ENCODE measurements around the gene DUSP12.

The DUSP12 gene

DNA sequence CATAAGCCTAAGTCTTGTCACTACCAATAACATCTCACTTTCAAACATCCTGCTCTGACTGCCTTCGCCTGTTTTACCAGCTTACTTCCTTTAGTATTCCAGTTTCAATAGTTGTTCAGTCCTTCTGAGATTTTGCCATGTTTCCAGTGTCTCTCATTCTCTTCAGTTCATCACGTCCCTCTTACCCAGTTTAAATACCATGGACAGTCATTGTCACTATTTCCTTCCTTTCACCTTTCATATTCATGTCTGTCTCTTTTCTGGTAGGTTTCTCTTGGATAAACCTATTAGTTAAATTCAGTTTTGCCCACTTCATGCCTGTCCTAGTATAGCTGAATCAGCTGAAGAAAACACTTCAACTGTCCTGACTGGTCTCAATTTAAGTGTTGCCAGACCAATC is 22.4 kb downstream of the DUSP12 start:
- no peak for FAIRE-seq

DNA sequence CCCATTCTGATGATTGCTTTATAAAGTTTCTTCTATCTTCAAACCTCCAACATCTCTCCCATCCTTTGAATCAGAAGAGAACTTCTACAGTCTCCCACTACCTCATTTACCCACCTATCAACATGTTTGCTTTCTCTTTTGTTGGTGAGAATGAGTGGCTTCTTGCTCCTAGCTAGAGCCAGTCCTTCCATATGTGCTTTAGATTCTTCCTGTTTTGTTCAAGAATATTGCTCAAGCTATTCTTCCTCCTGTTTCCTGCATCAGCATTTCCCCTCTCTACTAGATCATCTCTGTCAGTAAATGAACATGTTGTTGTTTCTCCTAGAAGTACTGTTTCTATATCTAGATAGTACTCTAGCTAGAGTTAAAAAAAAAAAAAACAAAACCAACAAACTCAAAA is 22.8 kb downstream of the DUSP12 start:
- FAIRE-seq = no peak

GRCh38 chr1:161773791-161774190 is 24.2 kb downstream of the DUSP12 start:
- FAIRE-seq = peak; percentile 11

- FAIRE-seq = no peak
Measured at GRCh38 chr1:161777261-161777660, 27.7 kb downstream of the DUSP12 start.

- FAIRE-seq = peak; percentile 19
Measured at GRCh38 chr1:161778522-161778921, 28.9 kb downstream of the DUSP12 start.

- FAIRE-seq = no peak
Measured at GRCh38 chr1:161779393-161779792, 29.8 kb downstream of the DUSP12 start.

DNA sequence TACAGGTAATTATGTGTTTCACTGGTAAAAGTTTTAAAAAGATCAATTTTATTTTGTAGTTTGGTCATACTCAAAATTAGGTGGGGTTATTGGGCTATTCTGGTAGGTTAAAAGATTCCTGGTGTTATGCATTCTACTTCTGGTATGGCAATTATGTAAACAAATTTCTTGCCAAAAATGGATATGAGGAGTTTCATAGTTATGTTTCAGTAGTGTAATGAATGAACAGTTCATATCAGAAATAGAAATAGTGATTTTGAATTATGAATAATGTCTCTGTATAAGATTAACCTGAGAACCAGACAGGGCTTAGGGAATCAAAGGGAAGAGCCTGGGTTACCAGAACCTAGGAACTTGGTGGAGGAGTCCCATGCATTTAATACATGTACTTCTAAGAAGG is 32.4 kb downstream of the DUSP12 start:
- no peak for FAIRE-seq

- no peak for FAIRE-seq
Measured at GRCh38 chr1:161782886-161783285, 33.3 kb downstream of the DUSP12 start.

GRCh38 chr1:161784968-161785367 is 35.4 kb downstream of the DUSP12 start:
- no peak for FAIRE-seq

- FAIRE-seq = no peak
Measured at GRCh38 chr1:161787355-161787754, 37.8 kb downstream of the DUSP12 start.

DNA sequence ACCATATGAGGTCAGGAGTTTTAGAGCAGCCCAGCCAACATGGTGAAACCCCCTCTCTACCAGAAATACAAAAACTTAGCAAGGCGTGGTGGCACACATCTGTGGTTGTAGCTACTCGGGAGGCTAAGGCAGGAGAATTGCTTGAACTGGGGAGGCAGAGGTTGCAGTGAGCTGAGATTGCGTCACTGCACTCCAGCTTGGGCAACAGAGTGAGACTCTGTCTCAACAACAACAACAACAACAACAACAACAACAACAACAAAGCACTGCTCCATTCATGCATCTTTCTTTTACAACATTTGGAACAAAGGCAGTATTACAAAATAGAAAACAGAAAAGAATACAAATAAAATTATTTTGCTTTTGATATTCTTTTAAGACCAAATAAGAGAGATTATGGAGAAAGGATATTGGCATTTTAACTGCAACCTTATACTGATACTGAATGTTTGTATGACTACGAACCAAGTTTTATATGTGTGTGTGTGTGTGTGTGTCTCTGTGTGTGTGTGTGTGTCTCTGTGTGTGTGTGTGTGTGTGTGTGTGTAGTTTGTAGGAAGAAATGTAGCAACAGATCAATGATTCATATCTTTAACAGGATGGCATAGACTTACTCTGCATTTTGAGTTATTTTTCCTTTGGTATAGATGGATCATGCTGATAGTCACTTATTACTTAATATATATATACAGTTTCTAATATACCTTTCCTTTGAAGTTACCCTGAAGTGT is 41.2 kb downstream of the DUSP12 start:
- FAIRE-seq = no peak

DNA sequence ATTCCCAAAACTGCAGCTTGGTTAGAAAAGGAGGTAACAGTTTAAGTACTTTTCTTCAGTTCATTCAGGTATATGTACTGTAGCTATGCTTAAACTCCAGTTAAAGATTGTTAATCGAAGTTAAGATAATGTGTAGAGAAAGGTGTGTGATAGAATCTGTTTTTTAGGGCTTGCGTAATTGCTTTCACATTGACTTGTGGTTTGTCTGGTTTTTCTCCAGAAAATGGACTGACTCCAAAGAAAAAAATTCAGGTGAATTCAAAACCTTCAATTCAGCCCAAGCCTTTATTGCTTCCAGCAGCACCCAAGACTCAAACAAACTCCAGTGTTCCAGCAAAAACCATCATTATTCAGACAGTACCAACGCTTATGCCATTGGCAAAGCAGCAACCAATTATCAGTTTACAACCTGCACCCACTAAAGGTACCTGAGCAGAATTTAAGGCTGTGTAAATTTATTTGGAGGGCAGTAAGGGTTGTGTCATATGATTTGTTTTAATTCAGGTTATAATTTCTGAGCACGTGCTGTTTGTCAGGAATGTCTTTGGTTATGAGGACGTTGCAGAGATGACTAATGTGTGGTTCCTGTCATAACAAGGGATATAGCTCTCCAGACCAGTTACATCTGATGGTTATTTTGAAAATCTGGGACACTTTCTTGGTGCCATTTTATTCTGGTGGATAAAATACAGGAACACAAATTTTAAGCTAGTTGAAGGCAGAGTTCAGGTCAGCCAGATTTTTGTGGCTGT is 42.5 kb downstream of the DUSP12 start:
- no peak for FAIRE-seq

GRCh38 chr1:161792740-161793139 is 43.2 kb downstream of the DUSP12 start:
- FAIRE-seq = peak; percentile 99

- FAIRE-seq = peak; percentile 68
Measured at GRCh38 chr1:161799792-161800191, 50.2 kb downstream of the DUSP12 start.

DNA sequence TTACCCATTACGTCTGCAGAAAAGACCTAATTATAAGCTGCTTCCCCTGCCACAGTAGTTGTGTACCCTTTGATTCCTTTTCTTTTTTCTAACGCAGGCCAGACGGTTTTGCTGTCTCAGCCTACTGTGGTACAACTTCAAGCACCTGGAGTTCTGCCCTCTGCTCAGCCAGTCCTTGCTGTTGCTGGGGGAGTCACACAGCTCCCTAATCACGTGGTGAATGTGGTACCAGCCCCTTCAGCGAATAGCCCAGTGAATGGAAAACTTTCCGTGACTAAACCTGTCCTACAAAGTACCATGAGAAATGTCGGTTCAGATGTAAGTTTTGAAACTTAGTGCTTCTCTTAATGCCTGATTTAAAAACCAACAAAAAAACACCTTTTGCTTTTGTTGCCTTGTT is 52.4 kb downstream of the DUSP12 start:
- peak; percentile 39 for FAIRE-seq

DNA sequence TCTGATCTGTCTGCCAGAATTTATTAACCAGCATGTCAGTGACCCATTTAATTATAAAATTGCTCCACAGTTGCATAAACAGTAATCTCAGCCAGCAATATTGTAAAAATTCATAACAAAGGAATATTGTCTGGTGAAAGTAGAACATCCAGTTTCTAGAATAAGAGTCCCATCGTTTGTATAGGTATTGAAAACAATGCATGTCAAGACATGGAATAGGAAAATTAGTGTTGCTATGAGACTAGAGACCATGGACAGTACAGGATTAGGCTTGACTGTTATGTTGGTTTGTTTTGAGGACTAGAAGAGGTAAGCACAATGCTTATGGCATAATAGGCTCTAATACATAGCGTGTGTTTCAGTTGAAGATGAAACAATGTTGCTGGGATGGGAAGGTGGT is 53.6 kb downstream of the DUSP12 start:
- FAIRE-seq = no peak

- peak; percentile 57 for FAIRE-seq
Measured at GRCh38 chr1:161805399-161806197, 56.0 kb downstream of the DUSP12 start.
